Heart left ventricle (tissue), 16 donors: Measurements from ENCODE around the gene PTH2. TPM values are rescaled to one million over a fixed set of nuclear protein-coding genes. Genes with fewer than 3 reads are reported as not detected.
A peak's percentile ranks its signal among the peaks of the same experiment; 100 is the strongest.

Source experiments
- ATAC-seq, 4 donors: fragments of 200-7000 bp; cut with Tn5 transposase; one replicate each; pipeline ENCODE4 v1.9.1; 2020 to 2022; ENCODE audit warnings: moderate library complexity in 4 of 4, mild to moderate bottlenecking in 3 of 4, moderate number of reproducible peaks in 1 of 4
- DNase-seq, 5 donors: peaks; one replicate each; pipeline ENCODE4 v3.0.0-alpha.2; 2020
- H3K27ac ChIP-seq, 12 donors: fragments of 200-600 bp; sonication (generic) in 4 of 12; one replicate each; pipeline versions ENCODE4 v1.5.0 to v1.8.0; 2016 to 2022; ENCODE audit warnings: mild to moderate bottlenecking in 2 of 12
- H3K27me3 ChIP-seq, 9 donors: fragments of 200-600 bp; sonication (generic) in 2 of 9; one replicate each; pipeline versions ENCODE4 v1.5.1 to v1.8.0; 2016 to 2022; ENCODE audit warnings: mild to moderate bottlenecking in 3 of 9
- H3K36me3 ChIP-seq, 9 donors: fragments of 200-600 bp; sonication (generic) in 2 of 9; one replicate each; pipeline versions ENCODE4 v1.5.0 to v1.8.0; 2018 to 2022; ENCODE audit warnings: mild to moderate bottlenecking in 2 of 9
- H3K4me1 ChIP-seq, 12 donors: fragments of 200-600 bp; sonication (generic) in 4 of 12; one replicate each; pipeline versions ENCODE4 v1.5.0 to v1.8.0; 2016 to 2022; ENCODE audit warnings: mild to moderate bottlenecking in 3 of 12
- H3K4me3 ChIP-seq, 12 donors: fragments of 200-600 bp; sonication (generic) in 4 of 12; one replicate each; pipeline versions ENCODE4 v1.5.0 to v1.8.0; 2017 to 2022; ENCODE audit warnings: mild to moderate bottlenecking in 9 of 12, moderate library complexity in 4 of 12
- H3K9me3 ChIP-seq, 12 donors: fragments of 200-600 bp; sonication (generic) in 4 of 12; one replicate each; pipeline versions ENCODE4 v1.5.0 to v1.8.0; 2016 to 2022; ENCODE audit warnings: mild to moderate bottlenecking in 1 of 12
- POLR2A ChIP-seq, 2 donors: fragments of 450-650 bp; IDR thresholded peaks; one replicate each; pipeline ENCODE4 v1.6.1; 2017; ENCODE audit warnings: antibody characterized with exemption in 2 of 2, mild to moderate bottlenecking in 2 of 2, moderate library complexity in 2 of 2
- WGBS, 4 donors: extraction: QIAGEN DNeasy Blood & Tissue Kit in 2 of 4; methylation state at CpG; one replicate each; pipeline versions ENCODE4 v1.1.5 to v1.1.7; 2013 to 2018; 5-methylcytosine and 5-hydroxymethylcytosine counted together
- intact Hi-C, 10 donors: fragments of 100-400 bp; cut with DNase I; formaldehyde crosslinking; loops; one replicate each; pipeline versions ENCODE4 v1.11.1 to v1.14.2; 2022
- long read RNA-seq, 3 donors: library from polyadenylated mRNA; unstranded; transcript quantifications; one replicate each; pipeline ENCODE4 v2.0.0, GENCODE V29; 2020 to 2021
- polyA plus RNA-seq, 2 donors: library from polyadenylated mRNA; stranded (reverse); fragments of 200-250 nt; gene quantifications; one replicate each; pipeline ENCODE4 v1.2.3, GENCODE V29; 2013
- total RNA-seq, 9 donors: library from RNA; depleted of rRNA in 2 of 9; stranded (reverse); fragments of >200 nt in 2 of 9; fragmentation: NEBNext Ultra II Directional in 3 of 9; extraction: Animal tissue kit (Norgen Biotek cat#: 25700) in 3 of 9; gene quantifications; one replicate each; pipeline versions ENCODE4 v1.1.0 to v1.2.4, GENCODE V29; 2016 to 2023
- TF ChIP-seq, protein P1 (sequence below), 12 donors: fragments of 200-600 bp; sonication (generic) in 4 of 12; IDR thresholded peaks; one replicate each; pipeline versions ENCODE4 v1.5.0 to v1.8.0; 2018 to 2022; ENCODE audit warnings: antibody characterized with exemption in 12 of 12, mild to moderate bottlenecking in 5 of 12
- donor health status: ischemic (EF 13 %, LVEDD 7.1; RV severe dilation, severe dysfunction).
- donor health status: healthy with polysubstance abuse.
- donor health status: DM: no; HTN: yes; CAD: no.
- donor health status: DM: no; HTN: no; CAD: no.
- donor health status: ischemic (EF 25% LVEDD 6.9; RV normal size, moderate dysfunction).
- donor health status: ischemic (EF 25% LVEDD 5.7; RV mildly dilated, moderate dysfunction).
- donor health status: healthy.
- donor health status: DM: yes; HTN: yes; CAD: no.
- donor health status: ischemic (EF 35%, LVEDD 5.7; RV mildly dilated, moderate dysfunction).
- donor health status: nonischemic (EF 11% LVEDD 7.7; RV severe dilation, severe dysfunction).
- donor health status: DM: yes; HTN: yes; CAD: no.
- donor health status: PGD.
- donor health status: ischemic (EF 29% LVEDD 5.4; RV normal size, mild dysfunction).
- donor health status: nonischemic (EF 23%, LVEDD 6.1; RV moderate dilation, normal function).

The PTH2 gene, protein sequence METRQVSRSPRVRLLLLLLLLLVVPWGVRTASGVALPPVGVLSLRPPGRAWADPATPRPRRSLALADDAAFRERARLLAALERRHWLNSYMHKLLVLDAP
- total RNA-seq, result not detected
- not detected for polyA plus RNA-seq
- long read RNA-seq, donor 1, result 0 reads
- long read RNA-seq, donor 2, result 0 reads
- long read RNA-seq, donor 3, result 0 reads

- DNase-seq, result no peak
- intact Hi-C loops, result no loop called here
- TF ChIP-seq, protein P1, sequence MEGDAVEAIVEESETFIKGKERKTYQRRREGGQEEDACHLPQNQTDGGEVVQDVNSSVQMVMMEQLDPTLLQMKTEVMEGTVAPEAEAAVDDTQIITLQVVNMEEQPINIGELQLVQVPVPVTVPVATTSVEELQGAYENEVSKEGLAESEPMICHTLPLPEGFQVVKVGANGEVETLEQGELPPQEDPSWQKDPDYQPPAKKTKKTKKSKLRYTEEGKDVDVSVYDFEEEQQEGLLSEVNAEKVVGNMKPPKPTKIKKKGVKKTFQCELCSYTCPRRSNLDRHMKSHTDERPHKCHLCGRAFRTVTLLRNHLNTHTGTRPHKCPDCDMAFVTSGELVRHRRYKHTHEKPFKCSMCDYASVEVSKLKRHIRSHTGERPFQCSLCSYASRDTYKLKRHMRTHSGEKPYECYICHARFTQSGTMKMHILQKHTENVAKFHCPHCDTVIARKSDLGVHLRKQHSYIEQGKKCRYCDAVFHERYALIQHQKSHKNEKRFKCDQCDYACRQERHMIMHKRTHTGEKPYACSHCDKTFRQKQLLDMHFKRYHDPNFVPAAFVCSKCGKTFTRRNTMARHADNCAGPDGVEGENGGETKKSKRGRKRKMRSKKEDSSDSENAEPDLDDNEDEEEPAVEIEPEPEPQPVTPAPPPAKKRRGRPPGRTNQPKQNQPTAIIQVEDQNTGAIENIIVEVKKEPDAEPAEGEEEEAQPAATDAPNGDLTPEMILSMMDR (IDR thresholded peaks at IDR 0.05), result no peak
- no peak for TF ChIP-seq POLR2A (IDR thresholded peaks at IDR 0.05)
- Histone ChIP-seq H3K4me1 (peaks cover 0 to 50% (median 32%) of the 10 kb centered on the region in 12 donors), H3K9me3 (no peaks in the 10 kb centered on the region), H3K27me3 (peaks cover 55 to 100% (median 84%) of the 10 kb centered on the region in 9 donors), H3K36me3 (no peaks in the 10 kb centered on the region), H3K4me3 (peak within 1 kb of the TSS; percentile 1 to 46 (median 28)), H3K27ac (no peak within 1 kb of the TSS)
- WGBS, 4 donors, result 5 to 11% (median 6%) methylated on average over 32 to 42 of the region's 42 CpGs
- ATAC-seq, result peak in 1 of 4 donors; percentile 30
Measured at GRCh38 chr19:49423071-49423984, at the start of gene PTH2. TSS of gene PTH2 (minus strand) at chr19:49423441. CDS start at chr19:49423339, 102 bp downstream.

GRCh38 chr19:49472936-49473335 lies 49.7 kb upstream of the PTH2 start:
- TF ChIP-seq, protein P1 (IDR thresholded peaks at IDR 0.05), result no peak
- no peak for TF ChIP-seq POLR2A (IDR thresholded peaks at IDR 0.05)
- peaks cover 0 to 60% (median 19%) of the 10 kb centered on the region in 12 donors for H3K4me1 ChIP-seq
- H3K9me3 ChIP-seq, result no peaks in the 10 kb centered on the region
- WGBS, 4 donors, result 64 to 77% (median 70%) methylated on average over 9 of the region's 9 CpGs
- H3K27ac ChIP-seq, result peak overlapping the region in 7 of 12 donors; percentile 83 to 93 (median 90)
- peak in 1 of 5 donors; percentile 23 for DNase-seq
- no peak overlapping the region for H3K4me3 ChIP-seq
- peaks cover 0 to 6% (median 0%) of the 10 kb centered on the region in 9 donors for H3K27me3 ChIP-seq
- no peak for ATAC-seq
- H3K36me3 ChIP-seq, result peaks cover 0 to 8% (median 0%) of the 10 kb centered on the region in 9 donors
- intact Hi-C loops, result no loop called here

DNA sequence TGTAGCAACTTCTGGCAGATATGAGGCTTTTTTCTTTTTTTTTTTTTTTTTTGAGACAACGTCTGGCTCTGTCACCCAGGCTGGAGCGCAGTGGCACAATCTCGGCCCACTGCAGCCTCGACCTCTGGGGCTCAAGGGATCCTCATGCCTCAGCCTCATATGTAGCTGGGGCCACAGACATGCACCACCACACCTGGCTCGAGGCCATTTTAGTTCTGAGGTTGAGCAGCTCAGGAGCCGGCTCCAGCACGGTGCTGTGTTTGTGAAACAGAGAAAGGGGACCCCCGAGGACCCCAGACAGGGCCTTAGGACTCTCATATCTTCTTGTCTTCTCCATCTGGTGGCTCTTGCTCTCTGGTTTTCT lies 47.4 kb upstream of the PTH2 start:
- DNase-seq (no peak), ATAC-seq (no peak)
- TF ChIP-seq, protein P1 (IDR thresholded peaks at IDR 0.05), result no peak
- no peak for TF ChIP-seq POLR2A (IDR thresholded peaks at IDR 0.05)
- peaks cover 0 to 17% (median 6%) of the 10 kb centered on the region in 9 donors for H3K36me3 ChIP-seq
- H3K27ac ChIP-seq, result peak overlapping the region in 4 of 12 donors; percentile 64 to 81 (median 76)
- intact Hi-C loops, result no loop called here
- H3K27me3 ChIP-seq, result peaks cover 0 to 6% (median 0%) of the 10 kb centered on the region in 9 donors
- no peaks in the 10 kb centered on the region for H3K9me3 ChIP-seq
- peaks cover 0 to 48% (median 19%) of the 10 kb centered on the region in 12 donors for H3K4me1 ChIP-seq
- no peak overlapping the region for H3K4me3 ChIP-seq
- 80 to 85% (median 82%) methylated on average over 8 of the region's 8 CpGs for WGBS, 4 donors
